ACC112 (cell line): ENCODE data around the gene ZNF804B.

Experiments
- H2AFZ ChIP-seq: fragments of 200-600 bp; sonication (generic); one replicate; pipeline ENCODE4 v1.6.0; 2017; ENCODE audit warnings: antibody characterized with exemption, low read length; ENCODE audit not compliant: unreplicated experiment
- H3K27ac ChIP-seq: fragments of 200-600 bp; sonication (generic); 2 replicates; pipeline ENCODE4 v1.5.1; 2014; ENCODE audit warnings: low read depth, mild to moderate bottlenecking, antibody characterized with exemption, low read length, moderate library complexity
- H3K27me3 ChIP-seq: fragments of 200-600 bp; sonication (generic); 2 replicates; pipeline ENCODE4 v1.6.1; 2014; ENCODE audit warnings: mild to moderate bottlenecking, antibody characterized with exemption, low read length, moderate library complexity, mixed read lengths; ENCODE audit not compliant: insufficient read depth
- H3K36me3 ChIP-seq: fragments of 200-600 bp; sonication (generic); 2 replicates; pipeline ENCODE4 v1.6.1; 2016; ENCODE audit warnings: mild to moderate bottlenecking, antibody characterized with exemption, low read length, moderate library complexity, mixed read lengths; ENCODE audit not compliant: insufficient read depth
- H3K4me1 ChIP-seq: fragments of 200-600 bp; sonication (generic); one replicate; pipeline ENCODE4 v1.6.1; 2016; ENCODE audit warnings: low read length, mixed read lengths; ENCODE audit not compliant: insufficient read depth, unreplicated experiment, control insufficient read depth
- H3K4me3 ChIP-seq: fragments of 200-600 bp; sonication (generic); 2 replicates; pipeline ENCODE4 v1.5.1; 2014; ENCODE audit warnings: mild to moderate bottlenecking, low read depth, low read length
- H3K79me2 ChIP-seq: fragments of 200-600 bp; sonication (generic); one replicate; pipeline ENCODE4 v1.6.0; 2016; ENCODE audit warnings: low read length; ENCODE audit not compliant: control insufficient read depth, unreplicated experiment, insufficient read depth

ZNF804B gene

GRCh38 chr7:89334797-89335196, 575.3 kb downstream of the ZNF804B start:
- Histone ChIP-seq H3K79me2 (no peaks in the 10 kb centered on the region), H3K27ac (no peak overlapping the region), H2AFZ (no peak overlapping the region), H3K4me3 (no peak overlapping the region), H3K27me3 (no peaks in the 10 kb centered on the region), H3K4me1 (no peaks in the 10 kb centered on the region), H3K36me3 (no peaks in the 10 kb centered on the region)

- H3K4me1 ChIP-seq: no peaks in the 10 kb centered on the region
- H3K4me3 ChIP-seq: no peak overlapping the region
- H3K27ac ChIP-seq: no peak overlapping the region
- no peak overlapping the region for H2AFZ ChIP-seq
- H3K27me3 ChIP-seq: no peaks in the 10 kb centered on the region
- no peaks in the 10 kb centered on the region for H3K79me2 ChIP-seq
- H3K36me3 ChIP-seq: no peaks in the 10 kb centered on the region
These were observed 576.0 kb downstream of the ZNF804B start for GRCh38 chr7:89335490-89335889.

- no peaks in the 10 kb centered on the region for H3K4me1 ChIP-seq
- H3K79me2 ChIP-seq: no peaks in the 10 kb centered on the region
- no peak overlapping the region for H3K4me3 ChIP-seq
- no peak overlapping the region for H2AFZ ChIP-seq
- no peaks in the 10 kb centered on the region for H3K27me3 ChIP-seq
- H3K27ac ChIP-seq: no peak overlapping the region
- no peaks in the 10 kb centered on the region for H3K36me3 ChIP-seq
These were observed 576.6 kb downstream of the ZNF804B start for GRCh38 chr7:89336121-89336520.

GRCh38 chr7:89339748-89340147, 580.2 kb downstream of the ZNF804B start:
- Histone ChIP-seq H3K4me3 (no peak overlapping the region), H3K36me3 (no peaks in the 10 kb centered on the region), H3K27me3 (no peaks in the 10 kb centered on the region), H2AFZ (no peak overlapping the region), H3K79me2 (no peaks in the 10 kb centered on the region), H3K27ac (no peak overlapping the region), H3K4me1 (no peaks in the 10 kb centered on the region)

- Histone ChIP-seq H3K4me1 (no peaks in the 10 kb centered on the region), H3K27me3 (no peaks in the 10 kb centered on the region), H3K36me3 (no peaks in the 10 kb centered on the region), H3K27ac (no peak overlapping the region), H3K79me2 (no peaks in the 10 kb centered on the region), H2AFZ (no peak overlapping the region), H3K4me3 (no peak overlapping the region)
These were observed 597.6 kb downstream of the ZNF804B start for GRCh38 chr7:89357121-89357520.

- no peak overlapping the region for H3K27ac ChIP-seq
- H3K79me2 ChIP-seq: no peaks in the 10 kb centered on the region
- no peaks in the 10 kb centered on the region for H3K36me3 ChIP-seq
- H3K4me3 ChIP-seq: no peak overlapping the region
- H3K27me3 ChIP-seq: no peaks in the 10 kb centered on the region
- no peaks in the 10 kb centered on the region for H3K4me1 ChIP-seq
- H2AFZ ChIP-seq: no peak overlapping the region
These were observed 617.7 kb downstream of the ZNF804B start for GRCh38 chr7:89377219-89377618.

GRCh38 chr7:89385411-89385810, 625.9 kb downstream of the ZNF804B start:
- Histone ChIP-seq H3K36me3 (no peaks in the 10 kb centered on the region), H3K27me3 (no peaks in the 10 kb centered on the region), H3K79me2 (no peaks in the 10 kb centered on the region), H3K4me1 (no peaks in the 10 kb centered on the region), H2AFZ (no peak overlapping the region), H3K27ac (no peak overlapping the region), H3K4me3 (no peak overlapping the region)
